Sigmoid colon (tissue), 4 donors: ENCODE data around the gene FOXP1.

Experiments used
- CTCF ChIP-seq, 4 experiments: fragments of 450-650 bp in 3 of 4; fragments of 200-600 bp in 1 of 4; IDR thresholded peaks; one replicate each; pipeline ENCODE4 v1.5.1; 2016 to 2019; ENCODE audit warnings: antibody characterized with exemption in 4 of 4, mild to moderate bottlenecking in 3 of 4, moderate library complexity in 2 of 4
- EP300 ChIP-seq, 4 donors: sonication (generic); formaldehyde crosslinking; IDR thresholded peaks; one replicate each; pipeline ENCODE4 v1.6.1; 2017; ENCODE audit warnings: antibody characterized with exemption in 4 of 4
- POLR2A ChIP-seq, 2 donors: fragments of 450-650 bp; IDR thresholded peaks; one replicate each; pipeline ENCODE4 v1.6.1; 2016; ENCODE audit warnings: antibody characterized with exemption in 2 of 2, mild to moderate bottlenecking in 2 of 2, moderate library complexity in 2 of 2
- POLR2AphosphoS5 ChIP-seq, 4 donors: sonication (generic); formaldehyde crosslinking; IDR thresholded peaks; one replicate each; pipeline ENCODE4 v1.6.1; 2017; ENCODE audit warnings: antibody characterized with exemption in 4 of 4

- no peak for TF ChIP-seq CTCF (IDR thresholded peaks at IDR 0.05)
- no peak for TF ChIP-seq EP300 (IDR thresholded peaks at IDR 0.05)
- no peak for TF ChIP-seq POLR2A (IDR thresholded peaks at IDR 0.05)
- no peak for TF ChIP-seq POLR2AphosphoS5 (IDR thresholded peaks at IDR 0.05)
Observed at GRCh38 chr3:71251156-71251775, 332.3 kb downstream of the FOXP1 start.
